Activated CD4-positive, alpha-beta T cell treated with anti-CD3 and anti-CD28 coated beads for 4 hours (primary cell): ENCODE data around the gene APCDD1L.

Source experiments
- DNase-seq, 2 donors: peaks; one replicate each; pipeline ENCODE4 v3.0.0-alpha.2; 2020

The APCDD1L gene

DNA sequence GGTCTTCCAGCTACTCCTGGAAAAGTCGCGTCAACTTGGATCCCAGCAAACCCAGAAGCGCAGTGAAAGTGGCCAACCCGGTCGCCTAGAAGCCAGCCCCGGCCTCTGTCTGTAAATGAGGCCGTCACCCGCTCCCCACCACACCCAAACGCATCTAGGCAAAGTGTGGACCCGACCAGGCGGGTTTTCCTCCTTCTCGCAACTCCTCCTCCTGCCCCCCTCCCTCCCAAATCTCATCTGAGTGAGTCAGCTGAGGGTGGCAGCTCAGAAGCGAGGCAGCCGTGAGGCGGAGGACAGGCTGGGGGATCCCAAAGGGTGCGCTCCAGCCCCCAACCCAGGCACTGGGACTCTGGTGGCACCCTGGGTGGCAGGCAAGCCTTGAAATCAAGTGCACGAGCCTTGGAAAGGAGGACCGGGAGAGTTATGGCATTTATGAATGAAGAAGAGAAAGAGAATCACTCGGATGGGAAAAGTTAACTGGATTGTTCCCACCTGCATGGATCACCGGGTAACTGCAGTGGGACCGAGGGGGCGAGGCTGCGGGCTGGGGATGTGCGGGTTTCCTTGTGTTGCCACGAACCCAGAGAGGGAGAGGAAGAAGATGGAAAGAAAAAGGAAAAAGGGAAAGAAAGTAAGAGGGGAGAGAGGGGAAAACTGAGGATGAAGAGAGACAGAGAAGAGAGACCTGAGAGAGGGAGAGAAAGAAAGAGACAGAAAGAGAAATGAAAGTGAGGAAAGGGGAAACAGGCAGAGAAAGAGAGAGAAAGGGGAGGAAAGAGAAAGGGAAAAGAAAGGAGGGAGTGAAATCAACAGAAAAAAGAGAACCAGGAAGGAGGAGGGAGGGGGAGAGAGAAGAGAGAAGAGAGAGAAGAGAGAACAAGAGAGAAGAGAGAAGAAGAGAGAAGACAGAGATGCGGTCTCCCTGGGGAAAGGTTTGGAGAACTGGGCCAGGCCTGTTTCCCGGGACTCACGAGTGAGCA, at the start of gene APCDD1L:
Gene APCDD1L, minus strand, starts transcription at position 167 of the 980 bp plus-strand sequence. CDS start 692 bp downstream, outside the sequence.
- DNase-seq, result no peak

DNA sequence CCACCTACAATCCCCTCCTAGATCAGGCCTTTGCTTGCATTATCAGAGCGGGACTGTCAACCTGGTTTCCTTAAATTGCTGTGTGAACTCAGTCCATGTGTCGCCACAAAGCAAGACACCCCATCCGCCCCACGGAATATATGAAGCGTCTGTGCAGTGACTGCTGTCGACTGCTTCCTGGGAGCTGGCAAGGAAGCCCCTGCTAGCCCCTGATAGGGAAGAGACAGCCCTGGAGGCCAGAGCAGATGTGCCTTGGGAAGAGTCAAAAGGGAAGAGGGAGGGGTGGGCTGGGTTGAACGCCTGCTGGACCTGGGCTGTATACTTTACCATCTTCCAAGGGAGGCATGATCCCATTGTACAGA, 44.1 kb upstream of the APCDD1L start:
- DNase-seq, result no peak

DNA sequence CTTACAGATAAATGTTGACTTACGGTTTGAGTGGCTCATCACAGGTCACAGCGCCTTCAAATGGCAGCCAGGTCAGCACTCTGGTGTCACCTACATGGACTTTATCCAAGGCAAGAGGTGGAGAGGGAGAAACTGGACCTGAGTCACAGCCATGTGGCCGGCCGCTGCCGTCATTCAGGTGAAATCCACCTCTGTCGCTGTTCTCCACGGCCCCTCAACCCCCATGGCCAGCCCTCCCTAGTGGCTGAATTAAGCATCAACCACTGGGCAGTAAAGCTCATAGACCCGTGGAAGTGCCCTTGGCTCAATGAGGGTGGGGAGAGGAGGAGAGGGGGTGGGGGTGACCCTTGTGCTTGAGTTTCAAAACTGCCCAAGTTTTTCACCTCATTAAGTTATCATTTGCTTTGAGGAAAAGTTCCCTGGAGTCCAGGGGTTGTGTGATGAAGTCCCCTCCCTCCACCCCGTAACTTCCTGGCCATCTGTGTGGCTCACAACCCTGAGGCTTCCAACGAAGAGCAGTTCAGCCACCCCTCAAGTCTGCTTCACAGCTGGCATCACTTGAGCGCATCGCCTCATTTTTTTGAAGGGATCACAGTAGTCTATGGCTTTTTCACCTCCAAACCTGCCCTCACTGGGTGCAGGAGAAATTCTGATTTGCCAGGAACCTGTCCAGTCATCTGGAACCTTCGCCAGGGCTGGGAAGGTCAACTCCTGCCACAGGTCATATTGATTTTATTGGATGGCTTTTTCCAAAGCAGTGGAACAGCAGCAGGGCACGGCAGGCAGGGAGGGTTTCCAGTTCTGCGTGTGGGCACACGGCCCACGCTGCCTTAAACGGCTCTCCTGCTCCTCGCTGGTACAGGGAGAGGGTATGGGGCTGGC, 43.5 kb upstream of the APCDD1L start:
- no peak for DNase-seq

DNA sequence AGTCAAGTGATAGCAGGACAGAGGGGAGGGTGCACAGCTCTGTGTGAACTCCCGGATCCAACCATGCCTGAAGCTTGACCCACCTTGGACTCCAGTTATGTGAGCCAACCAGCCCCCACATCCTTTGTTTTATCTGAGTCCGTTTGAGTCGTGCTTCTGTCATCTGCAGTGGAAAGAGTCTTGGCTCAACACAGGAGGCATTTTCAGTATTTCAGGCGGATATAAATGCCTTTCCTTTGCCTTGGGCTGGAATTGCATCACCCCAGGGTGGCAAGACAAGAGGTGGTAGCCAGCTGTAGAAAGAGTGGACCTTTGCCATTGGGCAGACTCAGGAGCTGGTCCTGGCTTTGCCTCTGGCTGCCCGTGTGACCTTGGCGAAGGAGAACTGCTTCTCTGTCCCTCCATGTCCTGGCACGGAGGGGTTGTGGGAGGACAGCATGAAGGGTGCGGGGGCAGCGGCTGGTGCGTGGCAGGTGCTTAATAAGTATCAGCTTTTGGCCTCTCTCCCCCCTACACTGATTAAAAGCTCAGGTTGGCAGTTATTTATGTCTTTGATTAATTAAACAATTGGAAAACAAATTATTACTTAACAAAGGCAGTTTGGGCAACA, 42.6 kb upstream of the APCDD1L start:
- no peak for DNase-seq

DNA sequence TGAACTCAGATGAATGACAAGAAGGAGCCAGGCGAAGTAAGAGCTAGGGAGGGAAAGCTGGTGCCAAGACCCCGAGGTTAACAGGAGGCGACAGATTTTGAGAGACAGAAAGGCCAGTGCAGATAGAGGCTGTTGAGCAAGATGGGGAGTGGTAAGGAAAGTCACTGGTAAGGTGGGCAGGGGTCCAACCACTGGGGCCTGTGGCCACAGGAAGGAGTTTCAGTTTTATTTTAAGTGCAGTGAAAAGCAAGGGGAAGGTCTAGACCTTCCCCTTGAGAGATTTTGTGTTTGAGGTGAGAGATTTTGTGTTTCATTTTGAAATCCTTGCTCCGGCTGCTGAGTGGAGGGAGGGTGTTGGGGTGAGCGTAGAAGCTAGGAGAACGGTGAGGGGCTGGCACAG, 41.8 kb upstream of the APCDD1L start:
- DNase-seq, result no peak

DNA sequence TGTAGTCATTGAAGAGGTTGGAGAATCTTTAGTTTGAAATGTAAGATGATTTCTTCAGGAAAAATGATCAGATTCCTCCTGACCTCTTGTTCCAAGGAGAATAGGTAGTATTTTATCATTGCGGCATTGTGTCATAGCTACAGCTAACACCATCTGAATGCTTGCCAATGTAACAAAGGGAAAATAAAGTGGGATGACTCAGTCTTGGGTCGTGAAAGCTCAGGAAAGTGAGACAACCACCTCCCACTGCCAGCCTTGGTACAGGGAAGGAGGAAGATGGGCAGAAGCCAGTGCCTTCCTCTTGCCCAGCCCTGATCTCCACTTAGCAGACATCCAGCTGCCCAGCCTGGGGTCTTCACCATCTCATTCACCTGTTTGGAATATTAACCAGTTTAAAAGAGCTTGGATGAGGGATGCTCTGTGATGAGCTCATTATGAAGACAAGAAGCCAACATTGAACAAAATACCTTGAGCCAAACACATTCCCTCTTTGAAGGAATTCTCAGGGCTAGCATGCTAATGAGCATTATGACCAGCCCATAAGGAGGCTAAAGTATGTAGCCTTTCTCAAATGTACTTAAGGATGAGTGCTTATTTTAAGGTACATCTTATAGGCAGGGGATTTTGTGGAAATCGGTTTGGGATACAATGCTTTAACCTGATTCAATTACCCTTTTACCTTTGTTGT, 40.0 kb upstream of the APCDD1L start:
- no peak for DNase-seq

DNA sequence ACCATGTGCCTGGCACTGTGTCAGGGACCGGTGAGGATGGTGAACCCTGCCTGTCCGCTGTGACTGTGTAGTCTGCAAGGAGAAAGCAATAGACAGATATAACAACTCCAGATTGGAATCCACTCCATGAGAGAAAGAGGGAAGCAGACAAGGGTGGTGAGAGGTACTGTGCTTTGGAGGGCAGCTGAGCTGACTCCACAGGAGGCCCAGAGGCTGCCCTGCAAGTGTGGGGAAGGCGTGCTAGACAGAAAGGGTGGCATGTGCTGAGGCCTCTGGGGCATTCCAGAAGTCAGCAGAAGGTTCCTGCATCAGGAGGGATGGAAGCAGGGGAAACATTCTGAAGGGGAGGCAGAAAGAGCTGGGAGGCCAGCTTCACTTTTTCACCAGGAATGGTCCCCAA, 39.3 kb upstream of the APCDD1L start:
- no peak for DNase-seq

DNA sequence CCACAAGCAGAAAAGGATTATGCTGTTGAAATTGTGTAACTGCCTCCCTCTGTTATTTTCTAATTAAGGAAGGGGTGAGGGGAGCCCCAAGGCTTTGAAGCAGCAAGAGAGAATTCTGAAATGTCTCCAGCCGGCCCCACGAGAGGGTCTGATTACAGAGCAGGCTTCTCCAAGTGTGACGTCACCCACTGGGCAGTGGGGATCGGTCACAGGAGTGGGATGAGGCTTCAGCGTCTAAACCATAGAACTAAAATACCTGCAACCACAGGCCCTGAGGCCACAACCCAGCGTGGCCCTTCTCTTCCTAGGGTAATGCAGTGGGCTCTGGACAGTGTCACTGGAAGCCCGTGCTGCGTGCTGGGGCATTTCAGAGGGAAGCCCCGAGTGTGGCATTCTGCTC, 38.6 kb upstream of the APCDD1L start:
- no peak for DNase-seq

DNA sequence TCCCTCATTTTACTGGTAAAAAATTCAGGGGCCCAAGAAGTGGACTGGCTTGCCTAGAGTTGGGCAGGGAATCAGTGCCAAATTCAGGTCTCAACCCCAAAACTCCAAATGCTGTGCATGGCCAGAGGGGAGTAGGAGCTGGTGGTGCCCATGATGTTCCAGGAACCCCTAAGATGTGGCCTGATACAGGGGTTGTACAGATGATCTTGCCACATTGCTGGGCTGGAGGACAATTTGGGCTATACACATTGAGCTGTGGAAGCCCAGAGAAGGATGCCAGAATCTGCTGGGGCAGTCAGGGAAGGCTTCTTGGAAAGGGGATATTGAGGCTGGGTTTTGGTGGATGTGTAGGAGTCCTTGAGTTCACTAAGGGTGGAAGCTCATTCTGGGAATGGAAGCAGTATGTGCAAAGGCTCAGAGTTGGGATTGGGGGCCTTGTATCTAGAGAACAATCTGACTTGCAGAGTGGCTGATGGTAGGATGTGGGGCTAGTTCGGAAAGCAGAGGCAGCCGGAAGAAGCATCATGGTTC, 38.0 kb upstream of the APCDD1L start:
- no peak for DNase-seq

DNA sequence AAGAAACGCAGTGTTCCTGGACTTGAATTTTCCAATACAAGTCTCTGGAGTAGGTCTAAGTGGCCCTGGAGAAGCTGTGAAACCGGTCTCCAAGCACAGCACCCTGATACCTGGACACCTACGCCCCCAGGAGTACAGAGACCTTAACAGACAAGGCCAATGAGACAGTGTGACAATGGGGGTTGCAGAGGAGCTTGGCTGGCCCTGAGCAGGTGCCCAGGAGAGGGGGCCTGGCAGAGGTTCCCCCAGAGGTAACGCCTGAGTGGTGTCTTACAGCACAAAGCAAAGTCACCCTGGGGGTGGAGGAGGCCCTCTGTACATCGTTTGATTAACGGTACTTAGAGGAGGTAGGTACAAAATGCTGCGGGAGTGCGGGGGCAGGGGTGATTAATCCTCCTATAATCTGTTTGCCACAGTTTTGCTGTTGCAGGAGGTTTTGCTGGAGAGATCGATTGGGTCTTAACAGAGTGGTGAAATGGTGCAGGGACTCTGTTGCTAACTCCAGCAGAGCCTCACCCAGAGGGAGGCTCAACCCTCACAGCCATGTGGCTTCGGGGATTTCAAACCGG, 37.3 kb upstream of the APCDD1L start:
- DNase-seq, result no peak

DNA sequence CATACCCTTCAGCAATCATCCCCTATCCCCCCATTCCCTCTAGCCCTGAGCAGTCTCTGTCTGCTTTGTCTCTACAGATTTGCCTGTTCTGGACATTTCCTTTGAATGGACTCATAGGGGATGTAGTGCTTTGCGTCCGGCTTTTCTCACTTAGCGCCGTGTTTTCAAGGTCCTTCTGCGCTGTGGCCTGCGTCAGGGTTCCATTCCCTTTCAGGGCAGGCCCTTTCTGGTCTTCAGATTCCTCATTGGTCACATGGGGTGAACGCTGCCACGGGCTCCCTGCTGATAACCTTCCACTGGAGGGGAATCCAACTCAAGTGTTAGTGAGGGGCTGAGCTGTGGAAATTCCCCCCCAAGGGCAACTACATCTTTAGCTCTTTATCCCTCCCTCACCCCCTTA, 36.4 kb upstream of the APCDD1L start:
- DNase-seq, result no peak

DNA sequence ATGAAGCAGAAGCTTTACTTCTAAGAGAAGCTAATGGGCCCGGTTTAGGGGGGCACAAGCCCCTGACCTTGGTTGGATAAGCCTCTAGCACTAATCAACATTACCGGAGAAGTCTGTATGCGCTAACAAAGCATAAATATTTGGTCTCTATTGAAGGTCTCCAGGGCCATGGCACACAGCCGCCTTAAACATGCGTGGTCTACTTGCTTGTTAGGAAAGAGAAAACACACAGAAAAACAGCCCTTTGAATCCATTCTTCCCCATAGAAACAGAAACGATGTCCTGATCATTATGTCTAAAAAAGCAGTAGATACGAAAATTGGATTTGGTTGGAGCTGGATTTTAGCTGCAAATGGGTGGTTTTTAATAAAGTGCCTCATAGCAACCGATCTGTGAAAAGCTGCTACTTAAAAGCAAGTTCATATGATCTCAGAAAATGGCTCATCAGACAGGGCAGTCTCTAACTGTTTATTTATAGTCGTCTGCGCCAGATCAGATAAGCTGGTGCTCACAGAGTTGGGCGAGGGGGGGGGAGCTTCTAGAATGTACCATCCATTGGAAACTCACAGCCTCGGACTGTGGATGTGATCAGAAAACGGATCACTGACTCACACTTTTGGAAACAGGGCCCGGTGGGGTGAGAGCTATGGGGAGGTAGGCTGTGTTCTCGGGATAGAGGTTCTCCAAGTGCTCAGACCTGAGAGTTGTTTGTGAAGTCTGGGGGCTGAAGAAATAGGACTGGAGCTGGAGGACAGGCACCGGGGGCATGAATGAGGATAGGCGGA, 35.3 kb upstream of the APCDD1L start:
- DNase-seq, result no peak

DNA sequence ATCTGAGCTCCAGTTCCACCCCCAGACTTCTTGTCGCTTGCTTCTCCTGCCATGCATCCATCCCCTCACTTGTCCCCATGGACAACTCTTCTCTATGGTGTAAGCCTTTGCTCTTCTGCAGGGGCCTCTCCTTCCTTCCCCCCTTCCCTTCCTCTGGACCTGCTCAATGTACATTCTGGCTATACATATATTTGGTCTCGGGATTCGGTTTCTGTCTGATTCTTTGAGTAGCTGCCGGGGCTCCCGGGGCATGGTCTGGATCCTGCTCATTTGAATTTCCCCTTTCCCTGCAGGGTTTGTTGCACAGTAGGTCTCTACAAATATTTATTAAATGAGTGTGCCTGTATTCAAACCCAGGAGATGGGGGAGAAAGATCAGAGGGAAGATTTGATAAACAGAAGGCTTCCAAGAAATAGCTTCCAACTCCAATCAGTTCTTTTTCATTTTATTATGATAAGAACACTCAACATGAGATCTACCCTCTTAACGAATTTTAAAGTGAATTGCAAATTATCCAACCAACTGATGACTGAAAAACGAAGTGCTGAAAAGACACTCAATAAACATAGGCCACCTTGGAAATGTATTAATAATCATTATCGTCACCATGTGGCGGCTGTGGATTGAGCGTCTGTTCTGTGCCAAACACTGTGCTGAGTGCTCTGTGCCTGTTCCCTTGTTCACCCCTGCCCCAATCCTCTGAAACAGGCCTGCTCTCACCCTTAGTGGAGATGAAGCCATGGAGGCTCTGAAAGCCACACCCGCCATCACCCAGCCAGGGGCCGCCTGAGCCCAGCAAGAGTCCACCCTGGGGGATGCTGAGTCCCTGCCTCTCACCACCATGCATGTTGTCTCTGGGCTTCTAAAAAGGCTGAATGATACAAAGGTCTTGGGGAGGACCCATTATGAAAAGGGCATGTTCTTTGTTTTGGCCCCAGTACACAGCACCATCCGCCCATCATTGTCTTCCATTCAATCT, 34.3 kb upstream of the APCDD1L start:
- DNase-seq, result no peak

DNA sequence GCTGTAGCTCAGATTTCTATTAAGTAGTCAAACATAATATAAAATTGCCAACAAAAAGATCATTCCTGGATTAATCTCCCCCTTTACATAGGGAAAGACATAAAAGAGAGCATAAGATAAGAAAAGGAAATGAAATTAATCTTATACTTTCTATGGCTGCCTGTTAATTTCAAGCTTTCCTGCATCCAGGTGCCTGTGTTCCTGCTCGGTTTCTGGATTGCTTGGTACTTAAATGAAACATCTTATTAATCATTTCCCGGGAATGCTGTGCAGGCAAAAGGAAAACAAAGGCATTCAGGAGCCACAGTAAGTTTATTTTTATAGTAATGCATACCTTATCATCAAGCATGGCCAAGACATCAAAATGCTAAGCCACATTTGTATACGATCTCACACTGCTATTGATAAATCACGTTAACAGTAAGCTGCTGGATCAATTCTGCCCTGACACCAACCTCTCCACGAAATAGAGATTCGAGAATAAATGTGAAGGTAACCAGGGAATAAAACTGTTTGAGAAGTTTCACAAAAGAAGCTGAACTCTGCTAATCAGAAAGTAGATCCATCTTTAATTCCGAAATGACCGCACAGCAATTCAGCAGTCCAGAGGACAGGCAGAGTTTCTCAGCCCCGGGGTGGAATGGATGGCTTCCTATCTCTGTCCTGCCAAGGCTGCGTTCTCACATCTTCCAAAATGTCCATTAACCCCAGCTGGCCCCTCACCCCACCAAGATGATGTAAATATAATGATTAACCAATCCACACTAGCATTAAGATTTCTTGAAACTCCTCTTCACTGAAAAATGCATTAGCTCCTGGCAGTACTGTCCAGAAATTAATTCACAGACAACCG, 32.6 kb upstream of the APCDD1L start:
- no peak for DNase-seq

DNA sequence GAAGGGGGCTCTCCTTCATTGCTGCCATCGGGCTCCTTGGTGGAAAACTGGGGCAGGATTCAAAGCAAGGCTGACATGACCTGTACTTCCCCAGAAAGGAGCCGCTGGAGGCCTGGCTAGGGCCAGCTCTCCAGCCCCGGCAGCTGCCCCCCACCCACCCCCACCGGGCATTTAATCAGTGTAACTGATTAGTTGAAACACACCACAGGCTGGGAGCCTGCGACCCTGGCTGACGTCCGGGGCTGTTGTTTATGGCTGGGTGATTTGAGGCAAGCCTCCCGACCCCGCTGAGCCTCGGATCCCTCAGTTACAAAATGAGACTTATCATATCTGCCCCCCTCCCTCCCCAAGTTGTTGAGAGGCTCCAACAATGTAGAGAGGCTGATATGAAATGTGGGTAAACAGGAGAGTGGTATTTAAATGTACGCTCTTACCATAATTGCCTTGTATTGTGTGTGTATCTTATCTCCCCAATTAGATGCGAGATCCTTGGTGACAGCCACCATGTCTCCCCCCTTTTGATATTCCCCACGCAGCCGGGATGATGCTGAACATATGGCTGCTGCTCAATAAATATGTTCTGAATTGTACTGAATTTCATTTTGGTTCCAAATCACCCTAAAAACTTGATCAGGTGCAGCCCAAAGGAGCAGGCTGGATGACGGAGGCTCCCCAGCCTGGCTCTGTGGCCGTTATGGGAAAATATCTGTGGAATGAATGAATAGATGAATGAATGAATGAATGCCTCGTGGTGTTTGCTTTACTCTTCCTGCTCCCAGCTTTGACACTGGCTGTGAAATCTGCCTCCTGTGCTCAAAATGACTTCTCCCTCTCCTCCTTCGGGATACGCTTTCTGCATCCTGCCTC, 31.8 kb upstream of the APCDD1L start:
- no peak for DNase-seq

DNA sequence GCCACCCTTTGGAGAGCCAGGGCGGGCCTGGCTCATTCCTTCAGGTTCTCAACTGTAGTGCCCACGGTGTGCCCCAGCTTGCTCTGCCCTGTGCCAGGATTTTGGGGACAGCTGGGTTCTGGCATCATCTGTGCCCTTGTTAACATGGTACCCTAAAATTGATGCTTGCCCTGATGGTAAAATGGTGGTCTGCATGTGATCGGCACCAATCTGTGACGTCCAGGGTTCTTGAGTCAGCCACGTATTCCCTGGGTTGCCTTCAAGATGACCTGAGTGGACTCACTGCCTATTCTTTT, 31.2 kb upstream of the APCDD1L start:
- DNase-seq, result no peak

DNA sequence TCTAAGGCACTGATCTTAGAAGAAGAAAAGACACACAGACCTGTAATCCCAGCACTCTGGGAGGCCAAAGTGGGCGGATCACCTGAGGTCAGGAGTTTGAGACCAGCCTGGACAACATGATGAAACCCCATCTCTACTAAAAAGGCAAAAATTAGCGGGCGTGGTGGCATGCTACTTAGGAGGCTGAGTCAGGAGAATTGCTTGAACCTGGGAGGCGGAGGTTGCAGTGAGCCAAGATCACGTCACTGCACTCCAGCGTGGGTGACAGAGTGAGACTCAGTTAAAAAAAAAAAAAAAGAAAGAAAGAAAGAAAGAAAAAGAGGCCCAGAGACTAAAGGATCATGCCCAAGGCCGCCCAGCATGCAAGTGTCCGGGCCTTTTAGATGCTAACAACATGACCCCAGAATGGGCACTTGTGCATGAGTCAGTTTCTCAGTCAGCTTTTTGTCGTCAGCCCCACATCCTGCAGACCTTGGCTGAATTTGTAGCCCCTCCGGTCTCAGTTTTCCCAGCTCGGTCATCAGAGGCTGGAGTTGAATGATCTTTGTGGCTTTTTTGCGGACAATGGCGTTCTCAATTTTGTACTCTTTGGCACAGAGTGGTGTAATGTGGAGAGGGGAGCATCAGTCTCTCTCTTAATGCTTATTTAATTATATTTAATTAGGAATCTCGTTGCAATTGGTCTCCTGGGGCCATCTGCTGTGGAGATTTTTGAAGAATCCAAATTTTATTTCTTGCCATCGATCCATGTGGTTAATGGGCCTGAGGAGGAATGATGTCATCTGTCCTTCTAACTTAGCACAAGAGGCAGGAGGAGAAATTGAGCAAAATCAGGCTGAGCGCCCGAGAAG, 30.6 kb upstream of the APCDD1L start:
- DNase-seq, result no peak
